Measurements from ENCODE around the gene ZNF563. TPM values are rescaled to one million over a fixed set of nuclear protein-coding genes. Genes with fewer than 3 reads are reported as not detected.

Gene ZNF563
- total and polyA plus RNA-seq, 2 experiments from 2014 or later, result 3.1 to 3.2 TPM

GRCh38 chr19:12379732-12380443, 46.5 kb upstream of the ZNF563 start (continued):
- TF ChIP-seq ZNF462 (CRISPR knock-in tag; IDR thresholded peaks at IDR 0.05) (no peak), CTCF (conservative IDR thresholded peaks at IDR 0.05; ENCODE audit: low read depth in 2 of 2) (no peak), EZH2phosphoT487 (IDR thresholded peaks at IDR 0.05; ENCODE audit: unreplicated experiment) (no peak)

GRCh38 chr19:12374026-12374425, 40.6 kb upstream of the ZNF563 start:
- Histone ChIP-seq H4K20me1 (replicated peaks; ENCODE audit: insufficient read depth) (no peaks in the 10 kb centered on the region), H3K4me1 (ENCODE audit: insufficient read depth) (no peaks in the 10 kb centered on the region), H3K27me3 (ENCODE audit: insufficient read depth) (no peaks in the 10 kb centered on the region), H3K4me2 (no peak overlapping the region), H3K79me2 (replicated peaks; ENCODE audit: insufficient read depth) (no peaks in the 10 kb centered on the region), H3F3A (replicated peaks; ENCODE audit: low read depth) (no peaks in the 10 kb centered on the region), H2AFZ (no peak overlapping the region), H3K9me2 (ENCODE audit: insufficient read depth) (peaks cover 7% of the 10 kb centered on the region; the same call in 1 of the 2 replicates), H3K27ac (ENCODE audit: low read depth) (no peak overlapping the region), H3K36me3 (ENCODE audit: insufficient read depth) (no peaks in the 10 kb centered on the region), H3K4me3 (no peak overlapping the region)
- ATAC-seq, result no peak
- Mint-ChIP-seq H3K27me3 (ENCODE audit: insufficient read depth, low read depth, poor library complexity) (peaks cover 2% of the 10 kb centered on the region), H3K4me3 (no peak overlapping the region), H3K4me1 (no peaks in the 10 kb centered on the region), H3K27ac (no peak overlapping the region), H3K36me3 (ENCODE audit: low read depth) (peaks cover 30% of the 10 kb centered on the region), H3K9me3 (peaks cover 91% of the 10 kb centered on the region)
- no peak for DNase-seq (ENCODE audit: low spot score)
- no peak for TF ChIP-seq JUNB (IDR thresholded peaks at IDR 0.05; ENCODE audit: unreplicated experiment)
- TF ChIP-seq CREB1 (CRISPR knock-in tag; IDR thresholded peaks at IDR 0.05; ENCODE audit: low read depth), result no peak
- TF ChIP-seq POLR2AphosphoS5 (IDR thresholded peaks at IDR 0.05; ENCODE audit: low read depth), result no peak
- TF ChIP-seq REST (IDR thresholded peaks at IDR 0.05; ENCODE audit: unreplicated experiment), result no peak
- TF ChIP-seq ZNF331 (CRISPR knock-in tag; IDR thresholded peaks at IDR 0.05; ENCODE audit: low read depth), result no peak
- no peak for TF ChIP-seq NANOG (IDR thresholded peaks at IDR 0.05; ENCODE audit: borderline replicate concordance)
- TF ChIP-seq CTCF (conservative IDR thresholded peaks at IDR 0.05; ENCODE audit: low read depth in 2 of 2), result no peak
- no peak for TF ChIP-seq EZH2 (IDR thresholded peaks at IDR 0.05; ENCODE audit: low read depth, unreplicated experiment)

Measured in GM23338 (cell line).